ENCODE data around the gene ST8SIA2. TPM values are rescaled to one million over a fixed set of nuclear protein-coding genes. Genes with fewer than 3 reads are reported as not detected.

Gene ST8SIA2
- total RNA-seq, 4 donors from 2014 or later: 0.27 to 0.79 TPM; not detected in 2

DNA sequence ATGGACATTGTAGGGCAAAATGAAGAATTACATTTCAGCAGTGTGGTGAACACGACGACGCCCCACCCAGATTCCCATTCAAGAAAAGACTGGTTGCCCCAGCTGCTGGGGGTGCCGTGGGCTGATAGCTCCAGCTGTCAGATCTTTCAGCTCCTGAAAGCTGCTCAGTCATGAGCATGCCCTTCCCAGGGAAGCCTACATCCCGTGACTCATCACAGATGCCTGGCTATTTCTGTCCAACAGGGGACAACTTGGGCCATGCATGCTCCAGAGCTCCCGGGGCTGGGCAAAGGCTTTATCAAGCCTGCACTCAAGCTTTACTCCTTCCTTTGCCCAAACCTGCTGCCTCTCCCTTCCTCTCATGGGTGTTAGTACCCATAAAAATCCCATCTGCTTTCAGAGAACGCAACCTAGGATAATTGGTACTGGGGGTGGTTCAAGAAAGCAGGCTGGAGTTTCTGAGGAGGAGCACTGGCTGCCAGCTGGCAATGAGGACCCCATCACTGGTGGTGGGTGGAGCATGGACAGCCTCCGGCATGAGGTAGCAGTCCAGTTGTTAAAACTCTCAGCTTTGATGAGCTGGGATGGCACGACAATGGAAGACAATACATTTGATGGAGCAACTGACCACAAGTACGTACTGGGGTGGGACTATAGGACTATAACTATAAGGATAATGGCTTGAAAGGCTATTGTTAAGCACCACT lies 16.4 kb upstream of the ST8SIA2 start:
- no peak overlapping the region for H3K27ac ChIP-seq
- no peak overlapping the region for H3K4me3 ChIP-seq
- in situ Hi-C loops (cut with MboI; ENCODE audit: low pct_ligation_motif_present in 1 of 4, low pct_unique_long_range_greater_than_20kb in 1 of 4, low sequenced_read_pairs in 3 of 4): no loop called here
- H3K4me1 ChIP-seq: no peaks in the 10 kb centered on the region
- no peaks in the 10 kb centered on the region for H3K9me3 ChIP-seq
- H3K36me3 ChIP-seq: no peaks in the 10 kb centered on the region
- DNase-seq: no peak
- 83 to 100% methylated on average over 1 to 10 of the region's 10 CpGs for WGBS, 2 donors (ENCODE audit: low coverage in 1 of 2)
- TF ChIP-seq CTCF (IDR thresholded peaks at IDR 0.05) (no peak), POLR2A (IDR thresholded peaks at IDR 0.05) (no peak), POLR2AphosphoS5 (IDR thresholded peaks at IDR 0.05) (no peak), EP300 (IDR thresholded peaks at IDR 0.05; ENCODE audit: low read depth) (no peak)
- H3K27me3 ChIP-seq: no peaks in the 10 kb centered on the region
- intact Hi-C loops (cut with DNase I; ENCODE audit: low total_unique reads): no loop called here

DNA sequence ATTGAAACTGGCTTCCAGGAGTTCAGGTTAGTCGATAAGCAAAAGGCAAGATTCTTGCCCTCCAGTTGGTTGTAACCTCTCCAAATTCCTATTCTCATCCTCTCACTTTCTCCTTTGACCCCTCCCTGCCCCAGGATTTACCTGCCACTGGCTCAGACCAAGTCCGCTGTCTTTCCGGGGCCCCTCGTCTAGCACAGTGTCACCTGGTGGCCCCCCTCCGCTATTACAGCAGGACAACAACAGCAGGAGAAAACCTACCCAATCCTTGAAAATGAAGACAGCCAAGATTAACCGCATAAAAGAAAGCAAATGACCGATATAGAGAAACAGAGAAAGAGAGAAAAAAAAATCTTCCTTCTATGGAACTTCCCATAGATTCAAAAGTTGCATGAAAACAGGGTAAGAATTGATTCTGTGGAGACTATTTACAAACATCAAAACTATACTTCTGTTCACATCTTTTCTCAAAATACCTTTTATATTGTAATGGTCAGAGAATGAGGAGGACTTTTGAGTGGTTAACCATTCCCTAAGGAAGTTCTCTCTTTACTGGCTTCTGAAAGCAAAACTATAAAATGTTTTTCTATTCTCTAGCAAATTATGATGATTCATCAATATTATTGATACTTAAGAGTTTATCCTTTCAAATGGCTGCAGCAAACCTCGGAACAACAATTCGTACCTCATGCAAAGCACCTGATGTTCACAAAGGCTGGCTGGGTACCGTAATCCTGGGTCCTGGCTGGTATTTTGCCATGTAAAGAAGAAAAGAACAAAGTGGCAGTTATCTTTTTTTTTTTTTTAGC lies 10.0 kb upstream of the ST8SIA2 start:
- 30 to 50% methylated on average over 10 of the region's 10 CpGs for WGBS, 2 donors (ENCODE audit: low coverage in 1 of 2)
- H3K4me3 ChIP-seq: no peak overlapping the region
- no peaks in the 10 kb centered on the region for H3K4me1 ChIP-seq
- no peak for DNase-seq
- intact Hi-C loops (cut with DNase I; ENCODE audit: low total_unique reads) (no loop called here), in situ Hi-C loops (cut with MboI; ENCODE audit: low pct_ligation_motif_present in 1 of 4, low pct_unique_long_range_greater_than_20kb in 1 of 4, low sequenced_read_pairs in 3 of 4) (loop anchor here in 1 of 4 donors (10.0 kb wide), 1 partner anchor 289 kb away; no protein-coding TSS in a partner anchor)
- H3K9me3 ChIP-seq: no peaks in the 10 kb centered on the region
- H3K36me3 ChIP-seq: no peaks in the 10 kb centered on the region
- TF ChIP-seq EP300 (IDR thresholded peaks at IDR 0.05; ENCODE audit: low read depth): no peak
- TF ChIP-seq CTCF (IDR thresholded peaks at IDR 0.05): peak in 4 of 5 experiments; percentile 47 to 61 (median 58)
- TF ChIP-seq POLR2AphosphoS5 (IDR thresholded peaks at IDR 0.05): no peak
- no peak overlapping the region for H3K27ac ChIP-seq
- peaks cover 37% of the 10 kb centered on the region for H3K27me3 ChIP-seq

DNA sequence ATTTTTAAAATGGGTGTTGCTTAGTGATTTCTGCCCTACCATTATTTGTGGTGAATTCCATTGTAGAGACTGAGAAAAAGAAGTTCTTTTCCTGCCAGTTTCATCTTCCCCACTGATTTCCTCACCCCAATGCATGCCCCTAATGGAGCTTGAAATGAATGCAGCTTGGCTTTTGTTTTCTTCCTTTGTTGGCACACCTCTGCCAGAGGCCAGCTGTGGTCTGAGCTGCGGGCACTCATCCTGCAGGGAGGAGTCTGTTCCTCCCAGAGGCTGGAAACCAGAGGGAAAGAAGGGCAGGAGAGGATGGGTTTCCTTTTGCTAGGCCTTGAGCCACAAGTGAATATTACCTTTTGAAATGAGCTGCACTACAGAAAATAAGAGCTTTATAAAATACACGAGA lies 9.3 kb upstream of the ST8SIA2 start:
- H3K4me3 ChIP-seq: no peak overlapping the region
- no peaks in the 10 kb centered on the region for H3K36me3 ChIP-seq
- TF ChIP-seq POLR2A (IDR thresholded peaks at IDR 0.05) (no peak), CTCF (IDR thresholded peaks at IDR 0.05) (no peak), POLR2AphosphoS5 (IDR thresholded peaks at IDR 0.05) (no peak), EP300 (IDR thresholded peaks at IDR 0.05; ENCODE audit: low read depth) (no peak)
- no peaks in the 10 kb centered on the region for H3K9me3 ChIP-seq
- DNase-seq: no peak
- in situ Hi-C loops (cut with MboI; ENCODE audit: low pct_ligation_motif_present in 1 of 4, low pct_unique_long_range_greater_than_20kb in 1 of 4, low sequenced_read_pairs in 3 of 4) (loop anchor here in 1 of 4 donors (10.0 kb wide), 1 partner anchor 290 kb away; no protein-coding TSS in a partner anchor), intact Hi-C loops (cut with DNase I; ENCODE audit: low total_unique reads) (no loop called here)
- no peaks in the 10 kb centered on the region for H3K4me1 ChIP-seq
- H3K27me3 ChIP-seq: peaks cover 42% of the 10 kb centered on the region
- WGBS, 2 donors (ENCODE audit: low coverage in 1 of 2): 56 to 94% methylated on average over 2 of the region's 2 CpGs
- no peak overlapping the region for H3K27ac ChIP-seq

DNA sequence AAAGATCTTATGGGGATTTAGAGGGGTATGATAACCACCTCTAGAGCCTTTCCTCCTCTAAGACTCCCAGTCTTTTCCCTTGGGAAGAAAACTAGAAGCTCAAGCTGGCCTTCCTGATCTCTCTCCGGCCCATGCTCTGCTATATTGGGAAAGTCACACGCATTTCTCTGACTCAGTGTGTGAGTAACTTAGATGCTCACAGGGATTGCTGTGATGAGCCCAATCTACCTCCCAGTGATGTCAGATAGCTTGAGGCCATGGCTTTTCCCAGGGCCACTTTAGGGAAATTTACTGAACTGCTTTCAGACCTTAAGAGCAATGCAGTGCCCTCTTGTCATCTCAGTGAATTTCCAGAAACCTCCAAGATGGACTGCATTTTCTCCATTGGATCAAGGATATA lies 8.6 kb upstream of the ST8SIA2 start:
- in situ Hi-C loops (cut with MboI; ENCODE audit: low pct_ligation_motif_present in 1 of 4, low pct_unique_long_range_greater_than_20kb in 1 of 4, low sequenced_read_pairs in 3 of 4): loop anchor here in 1 of 4 donors (10.0 kb wide), 1 partner anchor 290 kb away; no protein-coding TSS in a partner anchor
- intact Hi-C loops (cut with DNase I; ENCODE audit: low total_unique reads): no loop called here
- Histone ChIP-seq H3K4me3 (no peak overlapping the region), H3K27me3 (peaks cover 48% of the 10 kb centered on the region), H3K9me3 (no peaks in the 10 kb centered on the region), H3K27ac (no peak overlapping the region), H3K36me3 (no peaks in the 10 kb centered on the region), H3K4me1 (no peaks in the 10 kb centered on the region)
- no peak for DNase-seq
- TF ChIP-seq CTCF (IDR thresholded peaks at IDR 0.05): no peak
- no peak for TF ChIP-seq EP300 (IDR thresholded peaks at IDR 0.05; ENCODE audit: low read depth)
- no peak for TF ChIP-seq POLR2AphosphoS5 (IDR thresholded peaks at IDR 0.05)
- no peak for TF ChIP-seq POLR2A (IDR thresholded peaks at IDR 0.05)
- 81% methylated on average over 2 of the region's 2 CpGs; no CpG with 5 or more reads in 1 of the 2 donors for WGBS, 2 donors (ENCODE audit: low coverage in 1 of 2)

Data from transverse colon (tissue), 4 donors.